Renal cortical epithelial cell (primary cell): ENCODE results near the gene SMG1. TPM values are rescaled to one million over a fixed set of nuclear protein-coding genes. Genes with fewer than 3 reads are reported as not detected.
"Not testable (repeated sequence)": the region's sequence is repeated elsewhere in the genome, so short reads cannot be mapped to it uniquely, and the experiment has no call there.

ENCODE experiments used
- DNase-seq: peaks from one replicate; pipeline ENCODE4 v3.0.0-alpha.2; 2011; ENCODE audit warnings: low read depth
- total RNA-seq: library from RNA; depleted of rRNA; stranded (reverse); fragments of >200 nt; gene quantifications from 2 replicates; pipeline ENCODE4 v1.2.3, GENCODE V29; 2014

The SMG1 gene
- total RNA-seq, 1 donor from 2014 or later: 135 TPM

GRCh38 chr16:18800293-18800692, 125.9 kb downstream of the SMG1 start:
- no peak for DNase-seq

GRCh38 chr16:18799500-18799899, 126.7 kb downstream of the SMG1 start:
- DNase-seq: no peak

GRCh38 chr16:18797746-18798145, 128.5 kb downstream of the SMG1 start:
- no peak for DNase-seq

- no peak for DNase-seq
Observed at GRCh38 chr16:18796377-18796776, 129.8 kb downstream of the SMG1 start.

GRCh38 chr16:18792836-18793433, 133.3 kb downstream of the SMG1 start:
- no peak for DNase-seq

GRCh38 chr16:18789850-18790706, 136.1 kb downstream of the SMG1 start, which contains the start of gene RPS15A:
Gene RPS15A (minus strand): TSS chr16:18790334. CDS start chr16:18789113, 1,221 bp downstream.
- DNase-seq: peak; percentile 96

GRCh38 chr16:18789515-18789849, 136.7 kb downstream of the SMG1 start:
- DNase-seq: no peak

GRCh38 chr16:18788828-18789514, 137.2 kb downstream of the SMG1 start:
- no peak for DNase-seq

GRCh38 chr16:18784917-18785623, 141.1 kb downstream of the SMG1 start:
- DNase-seq: no peak

GRCh38 chr16:18783430-18784341, 142.5 kb downstream of the SMG1 start:
- DNase-seq: no peak

GRCh38 chr16:18782697-18783429, 143.3 kb downstream of the SMG1 start:
- no peak for DNase-seq

GRCh38 chr16:18781232-18781631, 145.0 kb downstream of the SMG1 start:
- not testable (repeated sequence) for DNase-seq

- not testable (repeated sequence) for DNase-seq
Observed at GRCh38 chr16:18780460-18781026, 145.7 kb downstream of the SMG1 start.

- not testable (repeated sequence) for DNase-seq
Observed at GRCh38 chr16:18777664-18778063, 148.5 kb downstream of the SMG1 start.

- DNase-seq: not testable (repeated sequence)
Observed at GRCh38 chr16:18776334-18776733, 149.9 kb downstream of the SMG1 start.

- not testable (repeated sequence) for DNase-seq
Observed at GRCh38 chr16:18774651-18775050, 151.6 kb downstream of the SMG1 start.

GRCh38 chr16:18772171-18772570, 154.0 kb downstream of the SMG1 start:
- not testable (repeated sequence) for DNase-seq

- not testable (repeated sequence) for DNase-seq
Observed at GRCh38 chr16:18770336-18770962, 155.8 kb downstream of the SMG1 start.

GRCh38 chr16:18767217-18767616, 159.0 kb downstream of the SMG1 start:
- not testable (repeated sequence) for DNase-seq
